Fibroblast of gingiva (primary cell): ENCODE data around the gene KLK11.
"Not testable (repeated sequence)": the region's sequence is repeated elsewhere in the genome, so short reads cannot be mapped to it uniquely, and the experiment has no call there.

Source experiments
- DNase-seq: peaks from one replicate; pipeline ENCODE4 v3.0.0-alpha.2; 2011; ENCODE audit warnings: low read depth

KLK11 gene

GRCh38 chr19:51003316-51003715, 23.1 kb downstream of the KLK11 start:
- DNase-seq: no peak

DNA sequence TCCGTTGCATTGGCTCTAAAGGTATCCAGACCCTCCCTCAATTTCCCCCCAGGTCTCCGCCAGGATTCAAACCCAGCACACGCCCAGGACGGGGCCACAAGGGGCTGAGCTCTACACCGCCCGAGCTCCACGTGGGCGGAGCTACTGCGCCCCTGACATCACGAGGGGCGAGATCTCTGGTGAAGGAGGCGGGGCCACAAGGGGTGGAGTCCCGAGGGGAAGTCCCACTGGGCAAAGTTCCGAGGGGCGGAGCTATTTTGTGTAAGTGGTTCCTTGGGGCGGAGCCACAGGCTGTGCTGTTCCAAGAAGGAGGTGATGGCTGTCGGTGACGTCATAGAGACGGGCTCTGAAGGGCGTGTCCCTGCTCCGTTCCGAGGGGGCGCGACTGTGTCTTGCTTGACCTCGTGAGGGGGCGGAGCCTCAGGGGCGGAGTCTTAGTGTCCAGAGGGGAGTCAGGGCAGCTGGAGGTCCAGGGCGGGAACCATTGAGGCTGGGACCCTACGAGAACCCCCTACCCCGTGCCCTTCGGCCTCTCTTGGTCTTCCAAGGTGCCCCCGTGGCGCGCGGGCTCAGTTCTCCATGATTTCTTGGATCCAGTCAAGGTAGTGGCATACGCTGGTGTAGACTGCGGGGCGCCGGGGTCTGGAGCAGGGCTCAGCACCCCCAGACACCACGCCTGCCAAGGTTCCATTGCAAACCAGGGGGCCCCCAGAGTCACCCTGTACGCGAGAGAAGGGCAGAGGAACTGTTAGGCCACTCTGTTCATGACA, 23.7 kb downstream of the KLK11 start:
- no peak for DNase-seq

- DNase-seq: no peak
Observed at GRCh38 chr19:51002089-51002532, 24.3 kb downstream of the KLK11 start.

GRCh38 chr19:51001515-51001914, 24.9 kb downstream of the KLK11 start, which contains the start of gene KLK8:
KLK8 (minus strand) TSS chr19:51001604; CDS start chr19:51001167, 437 bp downstream.
- DNase-seq: no peak

GRCh38 chr19:51000981-51001380, 25.4 kb downstream of the KLK11 start:
- no peak for DNase-seq

DNA sequence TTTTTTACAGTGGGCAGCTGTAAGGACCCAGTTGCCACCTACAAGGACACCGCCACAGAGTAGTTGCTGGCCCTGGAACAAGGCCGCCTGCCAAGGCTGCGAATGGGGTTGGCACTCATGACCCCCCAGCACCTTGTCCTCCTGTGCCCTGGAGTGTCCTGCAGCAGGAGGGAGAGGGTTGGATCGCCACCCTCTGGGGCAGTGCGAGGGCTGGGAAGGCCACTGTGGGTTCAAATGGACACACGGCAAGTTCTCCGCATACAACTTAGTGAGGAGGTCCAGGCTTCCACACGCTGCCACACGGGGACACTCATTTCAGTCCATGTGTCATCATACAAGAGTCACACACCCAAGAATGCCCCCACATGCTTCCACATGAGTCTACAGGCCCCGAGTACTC, 26.0 kb downstream of the KLK11 start:
- DNase-seq: no peak

GRCh38 chr19:50998686-50999085, 27.7 kb downstream of the KLK11 start:
- DNase-seq: no peak

GRCh38 chr19:50998061-50998460, 28.4 kb downstream of the KLK11 start:
- DNase-seq: no peak

GRCh38 chr19:50994129-50994528, 32.3 kb downstream of the KLK11 start:
- DNase-seq: no peak

GRCh38 chr19:50992666-50993035, 33.8 kb downstream of the KLK11 start:
- no peak for DNase-seq

DNA sequence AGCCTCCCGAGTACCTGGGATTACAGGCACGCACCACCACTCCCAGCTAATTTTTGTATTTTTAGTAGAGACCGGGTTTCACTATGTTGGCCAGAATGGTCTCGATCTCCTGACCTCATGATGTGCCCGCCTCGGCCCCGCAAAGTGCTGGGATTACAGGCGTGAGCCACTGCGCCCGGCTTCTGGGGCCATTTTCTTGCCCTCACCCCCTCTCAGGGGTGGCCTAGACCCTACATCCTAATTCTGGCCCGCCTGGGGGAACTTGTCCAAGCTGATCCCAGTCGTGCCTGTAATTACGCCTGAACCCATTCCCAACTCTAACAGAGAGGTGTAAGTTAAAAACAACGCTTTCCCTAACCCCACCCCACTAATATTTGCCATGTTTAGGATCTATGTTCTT, 42.0 kb downstream of the KLK11 start:
- not testable (repeated sequence) for DNase-seq

DNA sequence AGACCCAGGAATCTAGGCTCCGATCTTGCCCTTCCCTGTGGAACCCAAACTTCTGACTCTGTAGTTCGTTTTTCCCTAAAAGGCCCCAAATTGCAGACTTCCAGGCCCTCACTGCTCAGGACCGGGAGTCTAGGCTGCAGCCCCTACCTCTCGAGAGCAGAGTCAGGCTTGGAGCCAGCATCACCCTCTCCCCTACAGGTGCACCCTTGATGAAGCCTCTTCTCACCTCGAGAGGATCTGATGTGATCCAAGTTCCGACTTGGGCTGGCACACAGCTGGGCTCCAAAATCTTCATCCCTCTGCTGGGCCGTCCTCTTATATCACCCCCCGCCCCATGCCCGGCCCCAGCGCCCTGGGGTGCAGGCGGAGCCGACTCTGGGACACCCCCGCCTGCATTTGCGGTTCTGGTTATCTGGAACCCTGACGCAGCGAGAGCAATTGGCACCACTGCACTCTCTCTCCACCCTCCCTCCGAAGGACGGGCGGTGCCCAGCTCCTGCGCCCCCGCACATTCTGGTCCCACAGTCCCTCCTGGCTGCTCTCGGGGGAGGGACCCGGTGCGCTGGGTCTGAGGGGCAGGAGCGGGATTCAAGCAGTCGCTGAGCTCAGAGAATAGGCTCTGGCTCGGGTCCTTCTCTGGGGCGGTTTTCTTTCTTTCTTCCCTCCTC, 42.7 kb downstream of the KLK11 start, which contains the start of gene KLK7:
Gene KLK7, minus strand, starts transcription at position 293 of the 668 bp plus-strand sequence. CDS start 1,518 bp downstream, outside the sequence.
- DNase-seq: no peak

DNA sequence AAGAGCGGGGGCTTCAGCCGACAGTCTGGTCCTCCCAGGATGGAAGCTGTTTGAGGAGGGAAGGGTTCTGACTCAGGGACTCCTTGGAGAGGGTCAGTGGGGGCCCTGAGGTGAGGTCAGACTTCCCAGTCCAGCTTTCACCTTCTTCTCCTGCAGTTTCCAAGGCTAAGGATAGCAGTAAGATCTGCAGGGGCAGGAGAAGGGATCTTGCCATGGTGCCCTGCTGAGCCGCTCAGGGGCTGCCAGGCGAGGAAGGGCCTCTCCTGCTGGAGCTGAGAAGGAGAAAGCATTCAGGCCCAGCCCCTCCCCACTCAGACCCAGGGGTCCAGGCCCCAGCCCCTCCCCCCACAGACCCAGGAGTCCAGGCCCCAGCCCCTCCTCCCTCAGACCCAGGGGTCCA, 44.2 kb downstream of the KLK11 start:
- no peak for DNase-seq

DNA sequence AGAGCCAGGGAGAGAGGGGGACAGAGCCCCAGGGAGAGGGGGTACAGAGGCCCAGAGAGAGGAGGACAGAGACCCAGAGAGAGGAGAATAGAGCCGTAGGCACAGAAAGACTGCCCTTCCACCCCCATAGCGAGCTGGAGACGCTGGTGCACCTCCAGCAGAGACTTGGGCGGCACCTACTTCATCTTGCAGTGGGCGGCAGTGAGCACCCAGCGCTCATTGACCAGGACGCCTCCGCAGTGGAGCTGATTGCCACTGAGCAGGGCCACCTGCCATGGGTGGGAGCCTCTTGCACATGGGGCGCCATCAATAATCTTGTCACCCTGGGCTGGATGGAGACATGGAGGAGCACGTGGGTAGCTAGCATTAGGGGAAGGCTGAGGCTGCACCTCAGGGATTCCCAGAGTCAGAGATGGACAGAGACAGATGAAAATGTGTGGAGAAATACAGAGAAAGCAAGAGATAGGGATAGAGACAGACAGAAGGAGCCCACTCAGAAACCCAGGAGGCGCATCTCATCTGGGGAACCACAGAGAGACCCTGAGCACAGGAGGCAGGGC, 44.7 kb downstream of the KLK11 start:
- DNase-seq: no peak

GRCh38 chr19:50980208-50980607, 46.2 kb downstream of the KLK11 start:
- DNase-seq: no peak

- DNase-seq: no peak
Observed at GRCh38 chr19:50979758-50980157, 46.7 kb downstream of the KLK11 start.

GRCh38 chr19:50978772-50979390, 47.5 kb downstream of the KLK11 start:
- no peak for DNase-seq

GRCh38 chr19:50977626-50978025, 48.8 kb downstream of the KLK11 start:
- no peak for DNase-seq

- no peak for DNase-seq
Observed at GRCh38 chr19:50975766-50976165, 50.6 kb downstream of the KLK11 start.

DNA sequence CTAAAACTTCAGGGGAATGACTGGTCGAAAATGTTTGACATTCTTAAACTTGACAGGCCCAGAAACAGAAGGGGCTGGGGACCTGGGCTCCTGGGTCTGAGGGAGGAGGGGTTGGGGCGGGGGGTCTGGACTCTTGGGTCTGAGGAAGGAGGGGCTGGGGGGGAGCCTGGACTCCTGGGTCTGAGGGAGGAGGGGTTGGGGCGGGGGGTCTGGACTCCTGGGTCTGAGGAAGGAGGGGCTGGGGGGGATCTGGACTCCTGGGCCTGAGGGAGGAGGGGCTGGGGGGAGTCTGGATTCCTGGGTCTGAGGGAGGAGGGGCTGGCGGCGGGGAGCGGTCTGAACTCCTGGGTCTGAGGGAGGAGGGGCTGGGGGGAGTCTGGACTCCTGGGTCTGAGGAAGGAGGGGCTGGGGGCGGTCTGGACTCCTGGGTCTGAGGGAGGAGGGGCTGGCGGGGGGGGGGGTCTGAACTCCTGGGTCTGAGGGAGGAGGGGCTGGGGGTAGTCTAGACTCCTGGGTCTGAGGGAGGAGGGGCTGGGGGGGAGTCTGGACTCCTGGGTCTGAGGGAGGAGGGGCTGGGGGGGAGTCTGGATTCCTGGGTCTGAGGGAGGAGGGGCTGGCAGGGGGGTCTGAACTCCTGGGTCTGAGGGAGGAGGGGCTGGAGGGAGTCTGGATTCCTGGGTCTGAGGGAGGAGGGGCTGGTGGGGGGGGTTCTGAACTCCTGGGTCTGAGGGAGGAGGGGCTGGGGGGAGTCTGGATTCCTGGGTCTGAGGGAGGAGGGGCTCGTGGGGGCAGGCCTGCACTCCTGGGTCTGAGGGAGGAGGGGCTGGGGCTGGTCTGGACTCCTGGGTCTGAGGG, 51.5 kb downstream of the KLK11 start:
- DNase-seq: no peak

DNA sequence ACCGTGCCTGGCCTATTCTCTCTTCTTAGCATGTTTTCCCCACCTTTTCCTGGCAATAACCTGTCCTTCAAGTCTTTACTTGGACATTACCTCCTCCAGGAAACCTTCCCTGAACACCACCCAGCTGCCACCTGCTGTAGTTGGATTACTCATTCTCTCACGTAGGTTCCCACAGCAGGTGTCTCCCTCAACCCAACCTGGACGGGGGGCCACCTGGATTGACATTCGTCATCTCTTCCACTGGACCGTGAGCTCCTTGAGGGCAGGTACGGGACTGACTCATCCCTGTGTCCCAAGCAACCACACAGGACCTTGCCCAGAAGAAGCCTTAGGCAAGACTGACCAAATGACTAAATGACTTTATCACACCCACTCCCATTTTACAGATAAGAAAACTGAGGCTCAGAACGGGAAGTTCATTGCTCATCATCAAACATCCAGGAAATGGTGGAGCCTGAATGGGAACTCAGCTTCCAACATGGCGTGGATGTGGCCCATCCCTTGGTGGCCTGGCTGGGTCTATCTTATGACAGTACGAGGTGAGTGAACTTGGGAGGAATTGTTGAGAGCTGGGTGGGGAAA, 53.5 kb downstream of the KLK11 start:
- no peak for DNase-seq
